ENCODE results near the gene FAM174B.

DNA sequence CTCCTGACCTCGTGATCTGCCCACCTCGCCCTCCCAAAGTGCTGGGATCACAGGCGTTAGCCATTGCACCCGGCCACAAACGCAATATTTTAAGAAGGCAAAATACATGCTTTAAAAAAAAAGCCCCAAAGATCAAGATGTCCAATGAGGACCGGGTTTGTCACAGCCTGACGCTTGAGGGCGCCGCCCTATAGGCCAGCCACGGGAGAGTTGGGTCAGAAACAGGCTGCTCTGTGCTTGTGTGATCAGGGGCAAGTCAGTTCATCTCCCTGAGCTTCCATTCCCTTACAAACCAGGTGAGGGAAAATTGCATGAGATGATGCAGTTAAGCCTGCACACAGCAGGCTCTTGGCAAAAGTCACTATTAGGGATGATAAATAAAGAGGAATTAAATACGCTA, 23.9 kb downstream of the FAM174B start:
- TF ChIP-seq POLR2AphosphoS5 (IDR thresholded peaks at IDR 0.05; ENCODE audit: low read depth, low read length) (no peak), FOXP2 (optimal IDR thresholded peaks at IDR 0.05; ENCODE audit: borderline replicate concordance, extremely low read depth, extremely low read length, insufficient read depth) (no peak), TAF1 (IDR thresholded peaks at IDR 0.05; ENCODE audit: borderline replicate concordance, insufficient read depth, low read length) (no peak), SIN3A (IDR thresholded peaks at IDR 0.05; ENCODE audit: borderline replicate concordance, insufficient read depth, low read length) (no peak)
